ENCODE results near the gene GNA12. TPM values are rescaled to one million over a fixed set of nuclear protein-coding genes. Genes with fewer than 3 reads are reported as not detected.
A peak's percentile ranks its signal among the peaks of the same experiment; 100 is the strongest.

GNA12 gene
- total and polyA plus RNA-seq, 10 of the 15 experiments (the other 5 are each of a cell fraction or from before 2014, with no cell fraction given), result 1.9 to 51.8 (median 12.6) TPM

GRCh38 chr7:2819161-2819953, 24.8 kb downstream of the GNA12 start (continued):
- TF ChIP-seq NR2C2 (IDR thresholded peaks at IDR 0.05; ENCODE audit: borderline replicate concordance, control insufficient read depth, insufficient read length, low read depth) (no peak), MEF2B (IDR thresholded peaks at IDR 0.05; ENCODE audit: partially characterized antibody, poor library complexity, severe bottlenecking) (no peak), CHD2 (IDR thresholded peaks at IDR 0.05; ENCODE audit: borderline replicate concordance, low read depth, low read length) (0 out of 2 replicates have a peak, but pooled peaks have one; percentile 22), BMI1 (IDR thresholded peaks at IDR 0.05; ENCODE audit: borderline replicate concordance) (peak; percentile 62), CEBPB (IDR thresholded peaks at IDR 0.05; ENCODE audit: borderline replicate concordance in 1 of 2, low read depth in 2 of 2, low read length in 2 of 2) (no peak), IRF4 (IDR thresholded peaks at IDR 0.05; ENCODE audit: low read depth, low read length) (no peak), POLR2A (IDR thresholded peaks at IDR 0.05; ENCODE audit: low read depth, low read length) (no peak), MLLT1 (IDR thresholded peaks at IDR 0.05) (peak; percentile 72), NFYA (IDR thresholded peaks at IDR 0.05; ENCODE audit: borderline replicate concordance, low read depth, low read length) (no peak), YY1 (IDR thresholded peaks at IDR 0.05; ENCODE audit: low read depth, low read length) (no peak), NRF1 (conservative IDR thresholded peaks at IDR 0.05; ENCODE audit: low read depth, low read length) (no peak), RFX5 (IDR thresholded peaks at IDR 0.05; ENCODE audit: low read depth, low read length) (no peak), EP300 (IDR thresholded peaks at IDR 0.05; ENCODE audit: borderline replicate concordance in 1 of 2, control insufficient read depth in 1 of 2, low read depth in 2 of 2, low read length in 2 of 2) (peak; percentile 52 to 63; a peak in 3 of 4 replicates), ZNF217 (IDR thresholded peaks at IDR 0.05) (no peak), ATF3 (IDR thresholded peaks at IDR 0.05; ENCODE audit: borderline replicate concordance, extremely low read depth, low read depth, low read length) (no peak), CREM (IDR thresholded peaks at IDR 0.05; ENCODE audit: low read depth) (no peak), HDAC6 (IDR thresholded peaks at IDR 0.05; ENCODE audit: unreplicated experiment) (no peak), PRDM15 (CRISPR knock-in tag; IDR thresholded peaks at IDR 0.05) (no peak), RELA (IDR thresholded peaks at IDR 0.05; ENCODE audit: borderline replicate concordance, partially characterized antibody) (no peak), GATAD2B (conservative IDR thresholded peaks at IDR 0.05; ENCODE audit: low read depth) (0 out of 2 replicates have a peak, but pooled peaks have one; percentile 44), PAX5 (IDR thresholded peaks at IDR 0.05; ENCODE audit: borderline replicate concordance, low read depth, low read length) (no peak)
- TF ChIP-seq, protein P1, sequence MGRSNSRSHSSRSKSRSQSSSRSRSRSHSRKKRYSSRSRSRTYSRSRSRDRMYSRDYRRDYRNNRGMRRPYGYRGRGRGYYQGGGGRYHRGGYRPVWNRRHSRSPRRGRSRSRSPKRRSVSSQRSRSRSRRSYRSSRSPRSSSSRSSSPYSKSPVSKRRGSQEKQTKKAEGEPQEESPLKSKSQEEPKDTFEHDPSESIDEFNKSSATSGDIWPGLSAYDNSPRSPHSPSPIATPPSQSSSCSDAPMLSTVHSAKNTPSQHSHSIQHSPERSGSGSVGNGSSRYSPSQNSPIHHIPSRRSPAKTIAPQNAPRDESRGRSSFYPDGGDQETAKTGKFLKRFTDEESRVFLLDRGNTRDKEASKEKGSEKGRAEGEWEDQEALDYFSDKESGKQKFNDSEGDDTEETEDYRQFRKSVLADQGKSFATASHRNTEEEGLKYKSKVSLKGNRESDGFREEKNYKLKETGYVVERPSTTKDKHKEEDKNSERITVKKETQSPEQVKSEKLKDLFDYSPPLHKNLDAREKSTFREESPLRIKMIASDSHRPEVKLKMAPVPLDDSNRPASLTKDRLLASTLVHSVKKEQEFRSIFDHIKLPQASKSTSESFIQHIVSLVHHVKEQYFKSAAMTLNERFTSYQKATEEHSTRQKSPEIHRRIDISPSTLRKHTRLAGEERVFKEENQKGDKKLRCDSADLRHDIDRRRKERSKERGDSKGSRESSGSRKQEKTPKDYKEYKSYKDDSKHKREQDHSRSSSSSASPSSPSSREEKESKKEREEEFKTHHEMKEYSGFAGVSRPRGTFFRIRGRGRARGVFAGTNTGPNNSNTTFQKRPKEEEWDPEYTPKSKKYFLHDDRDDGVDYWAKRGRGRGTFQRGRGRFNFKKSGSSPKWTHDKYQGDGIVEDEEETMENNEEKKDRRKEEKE (IDR thresholded peaks at IDR 0.05), result no peak
